Osteoblast (primary cell): ENCODE results near the gene TRPM1. TPM values are rescaled to one million over a fixed set of nuclear protein-coding genes. Genes with fewer than 3 reads are reported as not detected.
A peak's percentile ranks its signal among the peaks of the same experiment; 100 is the strongest.

Experiments used
- DNase-seq: peaks from one replicate; pipeline ENCODE4 v3.0.0; 2011; ENCODE audit warnings: low spot score, mixed read lengths; ENCODE audit not compliant: insufficient read length; ENCODE audit errors: missing footprints
- H2AFZ ChIP-seq: 2 replicates; pipeline ENCODE4 v1.6.0; 2011; ENCODE audit warnings: mild to moderate bottlenecking, low read length
- H3K27ac ChIP-seq: 2 replicates; pipeline ENCODE4 v1.5.1; 2011; ENCODE audit warnings: mild to moderate bottlenecking, low read depth, low read length, moderate library complexity
- H3K27me3 ChIP-seq: 2 replicates; pipeline ENCODE4 v1.6.0; 2012; ENCODE audit warnings: mild to moderate bottlenecking, control low read depth, inconsistent platforms, low read length, moderate library complexity; ENCODE audit not compliant: insufficient read depth
- H3K36me3 ChIP-seq: 2 replicates; pipeline ENCODE4 v1.5.1; 2011; ENCODE audit warnings: mild to moderate bottlenecking, low read length, control low read depth, moderate library complexity; ENCODE audit not compliant: insufficient read depth
- H3K4me1 ChIP-seq: 2 replicates; pipeline ENCODE4 v1.5.1; 2011; ENCODE audit warnings: mild to moderate bottlenecking, low read length, control low read depth, moderate library complexity; ENCODE audit not compliant: insufficient read depth
- H3K4me2 ChIP-seq: 2 replicates; pipeline ENCODE4 v1.6.0; 2011; ENCODE audit warnings: mild to moderate bottlenecking, low read length; ENCODE audit not compliant: insufficient read depth
- H3K4me3 ChIP-seq: fragments of 200-600 bp; sonication (generic); 3 replicates; pipeline ENCODE4 v1.5.1; 2012; ENCODE audit warnings: mild to moderate bottlenecking, low read length, inconsistent platforms; ENCODE audit not compliant: insufficient read depth
- H3K79me2 ChIP-seq: 2 replicates; pipeline ENCODE4 v1.6.0; 2012; ENCODE audit warnings: mild to moderate bottlenecking, low read length, control low read depth, inconsistent platforms; ENCODE audit not compliant: insufficient read depth
- H3K9me3 ChIP-seq: 2 replicates; pipeline ENCODE4 v1.5.1; 2011; ENCODE audit warnings: low read depth, low read length, control low read depth
- H4K20me1 ChIP-seq: 2 replicates; pipeline ENCODE4 v1.6.0; 2012; ENCODE audit warnings: mild to moderate bottlenecking, low read length, control low read depth; ENCODE audit not compliant: insufficient read depth
- CTCF ChIP-seq: IDR thresholded peaks from 2 replicates; pipeline ENCODE4 v1.5.1; 2011; ENCODE audit warnings: mild to moderate bottlenecking, low read depth, low read length, moderate library complexity; ENCODE audit errors: extremely low read depth
- total RNA-seq: library from RNA; depleted of rRNA; stranded (reverse); fragments of >200 nt; gene quantifications from 2 replicates; pipeline ENCODE4 v1.2.3, GENCODE V29; 2012

Gene TRPM1
- total RNA-seq, 1 donor, result under 0.01 TPM

DNA sequence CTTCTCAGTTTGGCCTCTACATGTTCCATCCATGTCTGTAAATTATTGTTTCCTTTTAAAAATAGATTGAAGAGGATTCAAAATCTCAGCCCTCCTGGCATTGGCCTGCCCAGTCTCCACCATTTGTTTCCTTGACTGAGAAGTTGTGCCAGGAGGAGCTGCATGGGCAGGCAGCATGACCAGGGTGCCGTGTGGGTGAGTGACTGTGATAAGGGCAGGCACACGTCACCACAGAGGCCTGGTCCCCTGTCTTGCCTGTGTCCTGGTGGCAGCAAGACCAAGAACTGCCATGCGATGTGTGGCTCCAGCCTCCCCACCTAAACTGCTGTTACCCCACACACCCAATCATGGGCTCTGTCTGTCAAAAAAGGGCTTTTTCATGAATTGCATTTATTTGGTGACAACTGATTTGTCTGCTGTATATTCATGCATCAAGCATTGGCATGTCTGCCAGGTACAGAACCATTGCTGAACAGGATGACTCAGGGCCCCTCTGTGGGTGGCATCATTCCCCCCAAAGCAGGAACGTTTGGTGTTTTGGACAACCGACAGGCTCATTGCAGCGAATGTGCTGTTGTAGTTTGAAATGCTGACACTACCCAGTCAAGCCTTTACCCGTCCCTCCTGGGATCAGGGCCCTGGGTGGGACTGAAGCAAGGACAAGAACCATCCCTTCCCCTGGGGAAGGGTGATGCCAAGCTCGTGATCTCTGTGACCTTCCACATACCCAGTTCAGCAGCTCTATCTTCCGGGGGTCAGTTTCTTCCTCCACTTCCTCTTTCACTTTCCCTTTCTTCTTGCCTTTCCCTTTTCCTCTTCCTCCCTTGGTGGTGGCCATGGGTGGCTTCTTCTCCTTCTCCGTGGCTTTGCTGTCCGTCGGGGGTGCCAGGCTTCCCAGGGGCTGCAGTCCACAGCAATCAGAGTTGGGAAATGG lies 51.6 kb downstream of the TRPM1 start:
- H3K27me3 ChIP-seq, result peaks cover 4% of the 10 kb centered on the region
- peak overlapping the region; percentile 63 for H2AFZ ChIP-seq
- H3K36me3 ChIP-seq, result no peaks in the 10 kb centered on the region
- no peak for DNase-seq
- no peak overlapping the region for H3K4me3 ChIP-seq
- peak overlapping the region; percentile 43 for H3K4me2 ChIP-seq
- no peaks in the 10 kb centered on the region for H4K20me1 ChIP-seq
- no peaks in the 10 kb centered on the region for H3K9me3 ChIP-seq
- H3K27ac ChIP-seq, result no peak overlapping the region
- TF ChIP-seq CTCF, result no peak
- H3K4me1 ChIP-seq, result no peaks in the 10 kb centered on the region
- no peaks in the 10 kb centered on the region for H3K79me2 ChIP-seq

DNA sequence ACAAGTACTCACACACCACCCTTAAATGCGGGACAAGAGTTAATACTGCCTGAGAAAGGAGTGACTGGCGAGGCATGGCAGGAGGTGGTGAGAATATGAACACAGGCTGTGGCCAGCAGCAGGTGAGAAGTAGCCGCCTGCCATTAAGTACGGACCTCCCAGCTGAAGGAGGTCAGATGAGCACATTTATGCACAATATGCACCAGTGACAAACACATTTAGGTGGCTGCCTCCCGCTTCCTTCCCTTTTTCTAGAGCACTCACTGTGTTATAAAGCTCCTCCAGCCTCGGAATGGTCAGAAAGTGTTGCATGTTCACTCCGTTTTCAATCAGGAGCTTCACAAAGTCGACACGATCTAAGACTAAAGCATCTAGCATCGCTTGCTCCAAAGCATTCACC lies 52.4 kb downstream of the TRPM1 start:
- no peak for DNase-seq

DNA sequence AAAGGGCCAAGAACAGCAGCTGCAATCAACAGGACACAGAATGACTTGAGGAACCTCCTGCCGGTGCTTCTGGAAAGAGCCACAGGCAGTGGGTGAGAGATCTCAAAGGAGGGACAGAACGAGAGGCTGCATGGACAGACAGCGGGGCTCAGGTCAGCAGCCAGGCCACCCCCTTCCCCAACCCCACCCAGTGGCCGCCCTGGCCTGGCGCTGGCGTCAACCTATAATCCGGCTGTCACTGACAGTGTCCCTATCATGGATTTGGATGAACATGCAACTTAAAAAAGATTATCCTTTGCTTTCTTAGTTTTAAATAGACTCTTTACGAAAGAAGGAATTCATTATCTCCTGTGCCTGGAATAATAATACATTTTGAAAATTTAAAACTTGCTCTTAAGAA lies 54.1 kb downstream of the TRPM1 start:
- no peak for TF ChIP-seq CTCF
- no peak overlapping the region for H2AFZ ChIP-seq
- no peak overlapping the region for H3K4me2 ChIP-seq
- no peaks in the 10 kb centered on the region for H3K4me1 ChIP-seq
- H4K20me1 ChIP-seq, result no peaks in the 10 kb centered on the region
- H3K9me3 ChIP-seq, result no peaks in the 10 kb centered on the region
- no peak for DNase-seq
- H3K27ac ChIP-seq, result no peak overlapping the region
- no peak overlapping the region for H3K4me3 ChIP-seq
- no peaks in the 10 kb centered on the region for H3K79me2 ChIP-seq
- H3K36me3 ChIP-seq, result no peaks in the 10 kb centered on the region
- H3K27me3 ChIP-seq, result no peaks in the 10 kb centered on the region

More for the DNA sequence above, 52.4 kb downstream of the TRPM1 start:
- TF ChIP-seq CTCF, result no peak
- Histone ChIP-seq H3K27me3 (no peaks in the 10 kb centered on the region), H3K4me3 (no peak overlapping the region), H3K79me2 (no peaks in the 10 kb centered on the region), H3K36me3 (no peaks in the 10 kb centered on the region), H2AFZ (no peak overlapping the region), H3K4me2 (no peak overlapping the region), H4K20me1 (no peaks in the 10 kb centered on the region), H3K27ac (no peak overlapping the region), H3K9me3 (no peaks in the 10 kb centered on the region), H3K4me1 (no peaks in the 10 kb centered on the region)

DNA sequence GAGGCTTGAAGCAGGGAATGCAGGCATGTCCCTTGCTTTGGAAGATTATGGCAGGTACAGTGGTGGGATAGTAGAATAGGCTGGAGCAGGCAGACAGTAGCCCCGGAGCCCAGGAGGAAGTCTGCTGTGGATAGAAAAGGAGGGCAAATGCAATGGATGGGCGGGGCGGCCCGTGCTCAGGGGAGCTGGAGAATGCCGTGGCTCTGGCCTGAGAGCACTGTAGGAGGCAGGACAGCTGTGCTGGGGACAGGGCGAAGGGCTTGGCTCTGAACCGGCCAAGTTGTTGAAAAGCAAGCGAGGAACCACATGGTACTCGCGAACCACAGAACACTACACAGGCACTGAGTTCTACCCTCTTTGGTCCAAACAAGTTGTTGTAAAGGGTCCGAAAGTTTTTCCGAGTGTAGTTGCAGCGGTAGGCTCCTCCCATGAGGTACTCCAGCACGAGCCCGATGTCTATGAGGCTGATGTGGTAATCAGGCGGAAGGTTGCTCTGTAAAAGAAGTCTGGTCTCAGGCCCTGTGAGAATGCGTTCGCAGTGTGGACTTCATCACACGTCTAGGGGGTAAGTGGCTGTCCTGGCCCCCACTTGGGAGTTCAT lies 54.7 kb downstream of the TRPM1 start:
- H3K79me2 ChIP-seq, result no peaks in the 10 kb centered on the region
- no peak overlapping the region for H3K4me3 ChIP-seq
- no peaks in the 10 kb centered on the region for H3K27me3 ChIP-seq
- no peak overlapping the region for H3K4me2 ChIP-seq
- no peak for TF ChIP-seq CTCF
- DNase-seq, result no peak
- no peak overlapping the region for H3K27ac ChIP-seq
- H2AFZ ChIP-seq, result no peak overlapping the region
- H3K4me1 ChIP-seq, result no peaks in the 10 kb centered on the region
- H3K36me3 ChIP-seq, result no peaks in the 10 kb centered on the region
- no peaks in the 10 kb centered on the region for H3K9me3 ChIP-seq
- no peaks in the 10 kb centered on the region for H4K20me1 ChIP-seq
